CD4-positive, alpha-beta T cell treated with Interleukin-15 for 4 hours (primary cell): ENCODE results near the gene CFAP119.

Experiments used
- DNase-seq: peaks from one replicate; pipeline ENCODE4 v3.0.0-alpha.2; 2020; ENCODE audit warnings: low spot score

The CFAP119 gene

GRCh38 chr16:30710971-30711370 is 50.9 kb downstream of the CFAP119 start:
- no peak for DNase-seq
